Upper lobe of left lung (tissue), 6 donors: ENCODE measurements around the gene NTF4. TPM values are rescaled to one million over a fixed set of nuclear protein-coding genes. Genes with fewer than 3 reads are reported as not detected.
A peak's percentile ranks its signal among the peaks of the same experiment; 100 is the strongest.

Experiments used
- ATAC-seq, 2 donors: fragments of 200-7000 bp; cut with Tn5 transposase; one replicate each; pipeline ENCODE4 v1.9.1; 2022; ENCODE audit warnings: mild to moderate bottlenecking in 2 of 2, moderate library complexity in 2 of 2; ENCODE audit not compliant: low FRiP score in 2 of 2
- DNase-seq, 2 donors: peaks; one replicate each; pipeline ENCODE4 v3.0.0-alpha.2; 2019 to 2020
- H3K27ac ChIP-seq, 4 donors: fragments of 200-600 bp; sonication (generic); one replicate each; pipeline ENCODE4 v1.5.1; 2016 to 2019
- H3K27me3 ChIP-seq, 4 donors: fragments of 200-600 bp; sonication (generic); one replicate each; pipeline ENCODE4 v1.5.1; 2017 to 2019
- H3K36me3 ChIP-seq, 4 donors: fragments of 200-600 bp; sonication (generic); one replicate each; pipeline ENCODE4 v1.5.1; 2016 to 2019
- H3K4me1 ChIP-seq, 4 donors: fragments of 200-600 bp; sonication (generic); one replicate each; pipeline ENCODE4 v1.5.1; 2018 to 2019
- H3K4me3 ChIP-seq, 4 donors: fragments of 200-600 bp; sonication (generic); one replicate each; pipeline ENCODE4 v1.5.1; 2017 to 2019; ENCODE audit warnings: mild to moderate bottlenecking in 2 of 4, moderate library complexity in 1 of 4
- H3K9me3 ChIP-seq, 4 donors: fragments of 200-600 bp; sonication (generic); one replicate each; pipeline ENCODE4 v1.5.1; 2018 to 2019
- EP300 ChIP-seq, 4 donors: sonication (generic); formaldehyde crosslinking; IDR thresholded peaks; one replicate each; pipeline ENCODE4 v1.5.1; 2017; ENCODE audit warnings: antibody characterized with exemption in 4 of 4, control low read depth in 2 of 4
- POLR2A ChIP-seq, 4 donors: fragments of 450-650 bp; IDR thresholded peaks; one replicate each; pipeline ENCODE4 v1.5.1; 2016 to 2017; ENCODE audit warnings: antibody characterized with exemption in 4 of 4, mild to moderate bottlenecking in 2 of 4
- POLR2AphosphoS5 ChIP-seq, 2 donors: sonication (generic); formaldehyde crosslinking; IDR thresholded peaks; one replicate each; pipeline ENCODE4 v1.5.1; 2017; ENCODE audit warnings: antibody characterized with exemption in 2 of 2
- WGBS, 2 donors: methylation state at CpG; one replicate each; pipeline ENCODE4 v1.1.5; 2017 to 2018; 5-methylcytosine and 5-hydroxymethylcytosine counted together
- total RNA-seq, 6 donors: library from RNA; depleted of rRNA in 4 of 6; stranded (reverse); fragments of >200 nt in 4 of 6; gene quantifications; one replicate each; pipeline versions ENCODE4 v1.1.0 to v1.2.1, GENCODE V29; 2016 to 2021
- TF ChIP-seq, protein P1 (sequence below), 6 experiments: fragments of 450-650 bp in 4 of 6; fragments of 200-600 bp in 2 of 6; sonication (generic) in 2 of 6; IDR thresholded peaks; one replicate each; pipeline ENCODE4 v1.5.1; 2016 to 2019; ENCODE audit warnings: antibody characterized with exemption in 6 of 6
- donor health status: DM: no; HTN: no; CAD: no; lungs with moderate emphysema.
- donor health status: DM: no; HTN: yes; CAD: no; lungs with severe emphysema.

NTF4 gene
- total RNA-seq, 6 donors from 2014 or later = 1.2 to 10.5 (median 4.9) TPM

DNA sequence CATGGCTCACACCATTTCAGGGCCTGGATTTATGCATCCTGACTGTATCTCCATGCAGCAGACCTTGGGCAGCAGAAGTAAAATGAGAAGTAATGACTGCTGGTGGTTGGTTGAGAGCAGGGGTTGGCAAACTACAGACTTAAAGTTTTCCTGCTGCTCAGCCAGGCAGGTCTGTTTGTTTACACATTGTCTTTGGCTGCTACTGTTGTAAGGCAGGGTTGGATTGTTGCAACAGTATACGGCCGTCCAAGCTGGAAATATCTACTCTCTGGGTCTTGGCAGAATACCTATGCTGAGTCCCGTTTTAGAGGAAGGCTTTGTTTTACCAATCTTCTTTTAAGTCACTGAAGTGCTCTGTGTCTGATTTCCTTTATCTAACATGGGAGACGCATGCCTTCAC, 34.2 kb upstream of the NTF4 start:
- ATAC-seq (no peak), DNase-seq (no peak)
- Histone ChIP-seq H3K27ac (no peak overlapping the region), H3K4me1 (peaks cover 4 to 5% (median 4%) of the 10 kb centered on the region in 4 donors), H3K36me3 (peaks cover 19 to 97% (median 81%) of the 10 kb centered on the region in 4 donors), H3K27me3 (no peaks in the 10 kb centered on the region), H3K4me3 (no peak overlapping the region), H3K9me3 (no peaks in the 10 kb centered on the region)
- WGBS, 2 donors = 57 to 65% methylated on average over 4 of the region's 4 CpGs
- TF ChIP-seq EP300 (IDR thresholded peaks at IDR 0.05) (no peak), POLR2AphosphoS5 (IDR thresholded peaks at IDR 0.05) (no peak), POLR2A (IDR thresholded peaks at IDR 0.05) (no peak)
- TF ChIP-seq, protein P1, sequence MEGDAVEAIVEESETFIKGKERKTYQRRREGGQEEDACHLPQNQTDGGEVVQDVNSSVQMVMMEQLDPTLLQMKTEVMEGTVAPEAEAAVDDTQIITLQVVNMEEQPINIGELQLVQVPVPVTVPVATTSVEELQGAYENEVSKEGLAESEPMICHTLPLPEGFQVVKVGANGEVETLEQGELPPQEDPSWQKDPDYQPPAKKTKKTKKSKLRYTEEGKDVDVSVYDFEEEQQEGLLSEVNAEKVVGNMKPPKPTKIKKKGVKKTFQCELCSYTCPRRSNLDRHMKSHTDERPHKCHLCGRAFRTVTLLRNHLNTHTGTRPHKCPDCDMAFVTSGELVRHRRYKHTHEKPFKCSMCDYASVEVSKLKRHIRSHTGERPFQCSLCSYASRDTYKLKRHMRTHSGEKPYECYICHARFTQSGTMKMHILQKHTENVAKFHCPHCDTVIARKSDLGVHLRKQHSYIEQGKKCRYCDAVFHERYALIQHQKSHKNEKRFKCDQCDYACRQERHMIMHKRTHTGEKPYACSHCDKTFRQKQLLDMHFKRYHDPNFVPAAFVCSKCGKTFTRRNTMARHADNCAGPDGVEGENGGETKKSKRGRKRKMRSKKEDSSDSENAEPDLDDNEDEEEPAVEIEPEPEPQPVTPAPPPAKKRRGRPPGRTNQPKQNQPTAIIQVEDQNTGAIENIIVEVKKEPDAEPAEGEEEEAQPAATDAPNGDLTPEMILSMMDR (IDR thresholded peaks at IDR 0.05) = no peak

DNA sequence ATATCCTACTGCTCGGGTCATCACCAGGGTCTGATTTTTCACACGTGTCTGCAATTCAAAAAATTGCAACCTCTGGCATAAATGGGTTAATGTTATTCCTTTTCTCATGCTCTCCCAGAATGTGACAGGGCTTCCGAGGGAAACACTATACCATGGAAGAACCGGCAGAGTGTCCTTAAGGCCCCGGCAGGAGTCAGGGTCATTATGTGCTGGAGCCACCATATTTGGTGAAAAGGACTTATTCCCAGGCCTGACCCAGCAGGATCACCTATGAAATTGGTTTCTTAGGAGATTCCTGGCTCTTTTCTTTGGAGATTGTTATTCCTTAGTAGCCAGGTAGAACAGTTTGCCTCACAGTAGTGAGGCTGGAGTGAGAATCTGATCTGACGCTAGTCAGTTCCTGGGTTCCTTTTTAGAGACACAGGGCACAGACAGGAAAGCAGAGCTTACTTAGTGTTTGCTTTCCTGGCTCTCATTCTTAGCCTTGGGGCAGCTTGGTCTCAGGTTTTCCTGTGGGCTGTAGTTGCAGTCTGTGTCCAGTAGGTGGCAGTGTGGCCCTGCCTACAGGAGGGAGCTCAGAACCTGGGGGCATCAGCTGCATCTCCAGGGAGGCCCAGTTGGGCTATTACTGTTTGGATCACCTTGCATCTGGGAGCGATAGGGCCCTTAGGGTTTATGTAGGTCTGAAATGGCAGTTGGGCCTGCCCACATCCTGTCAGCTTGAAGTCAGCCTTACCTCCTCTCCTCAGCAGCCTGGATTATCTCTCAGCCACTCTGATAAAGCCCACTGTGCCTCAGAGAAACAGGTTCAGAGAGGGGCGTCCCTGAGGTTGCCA, 33.1 kb upstream of the NTF4 start:
- peaks cover 4 to 5% (median 4%) of the 10 kb centered on the region in 4 donors for H3K4me1 ChIP-seq
- TF ChIP-seq, protein P1 (IDR thresholded peaks at IDR 0.05) = peak; percentile 93 to 98 (median 97)
- no peak for TF ChIP-seq POLR2A (IDR thresholded peaks at IDR 0.05)
- TF ChIP-seq EP300 (IDR thresholded peaks at IDR 0.05) = no peak
- TF ChIP-seq POLR2AphosphoS5 (IDR thresholded peaks at IDR 0.05) = no peak
- H3K27me3 ChIP-seq = no peaks in the 10 kb centered on the region
- peaks cover 19 to 97% (median 81%) of the 10 kb centered on the region in 4 donors for H3K36me3 ChIP-seq
- H3K9me3 ChIP-seq = no peaks in the 10 kb centered on the region
- peak in 1 of 2 donors; percentile 63 for DNase-seq
- 60 to 62% methylated on average over 7 to 8 of the region's 8 CpGs for WGBS, 2 donors
- ATAC-seq = peak; percentile 84 to 90
- no peak overlapping the region for H3K27ac ChIP-seq
- no peak overlapping the region for H3K4me3 ChIP-seq

GRCh38 chr19:49094505-49095482, 30.2 kb upstream of the NTF4 start:
- Histone ChIP-seq H3K9me3 (no peaks in the 10 kb centered on the region), H3K27ac (no peak overlapping the region), H3K27me3 (no peaks in the 10 kb centered on the region), H3K36me3 (peaks cover 19 to 97% (median 80%) of the 10 kb centered on the region in 4 donors), H3K4me1 (peaks cover 4 to 5% (median 4%) of the 10 kb centered on the region in 4 donors), H3K4me3 (no peak overlapping the region)
- no peak for ATAC-seq
- 85 to 87% methylated on average over 22 to 23 of the region's 23 CpGs for WGBS, 2 donors
- peak in 1 of 2 donors; percentile 58 for DNase-seq
- no peak for TF ChIP-seq POLR2AphosphoS5 (IDR thresholded peaks at IDR 0.05)
- no peak for TF ChIP-seq EP300 (IDR thresholded peaks at IDR 0.05)
- TF ChIP-seq, protein P1 (IDR thresholded peaks at IDR 0.05) = no peak
- TF ChIP-seq POLR2A (IDR thresholded peaks at IDR 0.05) = no peak

GRCh38 chr19:49092686-49093085, 28.1 kb upstream of the NTF4 start:
- ATAC-seq = no peak
- 93 to 95% methylated on average over 6 of the region's 6 CpGs for WGBS, 2 donors
- no peak for DNase-seq
- Histone ChIP-seq H3K4me3 (no peak overlapping the region), H3K4me1 (peaks cover 5 to 17% (median 6%) of the 10 kb centered on the region in 4 donors), H3K27me3 (no peaks in the 10 kb centered on the region), H3K27ac (no peak overlapping the region), H3K36me3 (peaks cover 19 to 94% (median 77%) of the 10 kb centered on the region in 4 donors), H3K9me3 (no peaks in the 10 kb centered on the region)
- TF ChIP-seq EP300 (IDR thresholded peaks at IDR 0.05) = no peak
- no peak for TF ChIP-seq POLR2A (IDR thresholded peaks at IDR 0.05)
